MV-4-11 (cell line): ENCODE results near the gene ZNF462.

Source experiments
- DNase-seq: peaks from one replicate; lab custom pipeline; 2025; lab: John Stamatoyannopoulos, UW

The ZNF462 gene

GRCh38 chr9:107005201-107005600, 142.2 kb downstream of the ZNF462 start:
- no peak for DNase-seq

- no peak for DNase-seq
Measured at GRCh38 chr9:107007402-107007801, 144.4 kb downstream of the ZNF462 start.

- DNase-seq, result no peak
Measured at GRCh38 chr9:107008011-107008410, 145.0 kb downstream of the ZNF462 start.

- DNase-seq, result no peak
Measured at GRCh38 chr9:107008447-107008846, 145.5 kb downstream of the ZNF462 start.

GRCh38 chr9:107016383-107016782, 153.4 kb downstream of the ZNF462 start:
- DNase-seq, result no peak

GRCh38 chr9:107018861-107019545, 156.0 kb downstream of the ZNF462 start:
- DNase-seq, result no peak

GRCh38 chr9:107020040-107020530, 157.1 kb downstream of the ZNF462 start:
- DNase-seq, result no peak

GRCh38 chr9:107024193-107024592, 161.2 kb downstream of the ZNF462 start:
- DNase-seq, result no peak

GRCh38 chr9:107025260-107026035, 162.5 kb downstream of the ZNF462 start:
- no peak for DNase-seq

GRCh38 chr9:107029146-107029545, 166.2 kb downstream of the ZNF462 start:
- no peak for DNase-seq

GRCh38 chr9:107033966-107034365, 171.0 kb downstream of the ZNF462 start:
- no peak for DNase-seq

- DNase-seq, result no peak
Measured at GRCh38 chr9:107034831-107035230, 171.9 kb downstream of the ZNF462 start.

- no peak for DNase-seq
Measured at GRCh38 chr9:107036367-107036766, 173.4 kb downstream of the ZNF462 start.

GRCh38 chr9:107039542-107039941, 176.6 kb downstream of the ZNF462 start:
- no peak for DNase-seq

- no peak for DNase-seq
Measured at GRCh38 chr9:107042606-107043005, 179.6 kb downstream of the ZNF462 start.

GRCh38 chr9:107043886-107044285, 180.9 kb downstream of the ZNF462 start:
- DNase-seq, result no peak

GRCh38 chr9:107044872-107045271, 181.9 kb downstream of the ZNF462 start:
- no peak for DNase-seq

GRCh38 chr9:107046692-107047091, 183.7 kb downstream of the ZNF462 start:
- DNase-seq, result no peak

- no peak for DNase-seq
Measured at GRCh38 chr9:107049046-107049802, 186.3 kb downstream of the ZNF462 start.

GRCh38 chr9:107049803-107050184, 186.8 kb downstream of the ZNF462 start:
- DNase-seq, result no peak

- DNase-seq, result no peak
Measured at GRCh38 chr9:107051392-107051791, 188.4 kb downstream of the ZNF462 start.

- DNase-seq, result no peak
Measured at GRCh38 chr9:107054146-107054545, 191.2 kb downstream of the ZNF462 start.

- no peak for DNase-seq
Measured at GRCh38 chr9:107059220-107059619, 196.3 kb downstream of the ZNF462 start.
